Gastrocnemius medialis (tissue), 4 donors: ENCODE results near the gene OR4D11. TPM values are rescaled to one million over a fixed set of nuclear protein-coding genes. Genes with fewer than 3 reads are reported as not detected.
"Not testable (repeated sequence)": the region's sequence is repeated elsewhere in the genome, so short reads cannot be mapped to it uniquely, and the experiment has no call there.

Source experiments
- ATAC-seq, 2 donors: fragments of 150-250 bp; one replicate each; pipeline ENCODE4 v1.9.1; 2016
- DNase-seq, 2 donors: peaks; one replicate each; pipeline ENCODE4 v3.0.0-alpha.2; 2019
- H3K27ac ChIP-seq, 4 donors: fragments of 200-600 bp; sonication (generic); 1 replicate in 1 of 4; 2 replicates in 3 of 4; pipeline ENCODE4 v1.5.1; 2016 to 2018; ENCODE audit warnings: mild to moderate bottlenecking in 2 of 4, moderate library complexity in 1 of 4
- H3K27me3 ChIP-seq, 3 donors: fragments of 200-600 bp; sonication (generic) in 2 of 3; 1 replicate in 1 of 3; 2 replicates in 2 of 3; pipeline versions ENCODE4 v1.5.1 to v1.6.0; 2016 to 2019; ENCODE audit warnings: mild to moderate bottlenecking in 1 of 3, moderate library complexity in 1 of 3
- H3K36me3 ChIP-seq, 2 donors: fragments of 200-600 bp; sonication (generic) in 1 of 2; one replicate each; pipeline ENCODE4 v1.5.1; 2017 to 2018
- H3K4me1 ChIP-seq, 2 donors: fragments of 200-600 bp; sonication (generic) in 1 of 2; one replicate each; pipeline ENCODE4 v1.5.1; 2016 to 2017; ENCODE audit warnings: mild to moderate bottlenecking in 2 of 2
- H3K4me3 ChIP-seq, 4 donors: fragments of 200-600 bp; sonication (generic) in 3 of 4; 1 replicate in 1 of 4; 2 replicates in 3 of 4; pipeline ENCODE4 v1.5.1; 2016 to 2019; ENCODE audit warnings: mild to moderate bottlenecking in 2 of 4
- H3K9me3 ChIP-seq, 3 donors: fragments of 200-600 bp; sonication (generic) in 2 of 3; 1 replicate in 1 of 3; 2 replicates in 2 of 3; pipeline ENCODE4 v1.5.1; 2016 to 2019
- CTCF ChIP-seq, 5 experiments: fragments of 450-650 bp in 3 of 5; fragments of 200-600 bp in 2 of 5; sonication (generic) in 2 of 5; IDR thresholded peaks in 4 of 5; conservative IDR thresholded peaks in 1 of 5; 1 replicate in 4 of 5; 2 replicates in 1 of 5; pipeline ENCODE4 v1.5.1; 2016 to 2019; ENCODE audit warnings: antibody characterized with exemption in 5 of 5, mild to moderate bottlenecking in 3 of 5, moderate library complexity in 3 of 5
- POLR2A ChIP-seq, 2 donors: fragments of 450-650 bp; IDR thresholded peaks; one replicate each; pipeline ENCODE4 v1.6.1; 2017; ENCODE audit warnings: antibody characterized with exemption in 2 of 2, mild to moderate bottlenecking in 2 of 2, moderate library complexity in 2 of 2
- in situ Hi-C, 4 donors: fragments of 200-750 bp; cut with MboI; loops; one replicate each; pipeline versions ENCODE4 v1.15.0 to v1.8.0; 2017; ENCODE audit warnings: low sequenced_read_pairs in 4 of 4
- intact Hi-C: fragments of 100-400 bp; cut with DNase I; formaldehyde crosslinking; loops from one replicate; pipeline ENCODE4 v1.15.1; 2023; ENCODE audit warnings: low total_unique reads
- total RNA-seq, 4 donors: library from RNA; depleted of rRNA; stranded (reverse); fragments of >200 nt; gene quantifications; one replicate each; pipeline versions ENCODE4 v1.1.0 to v1.2.3, GENCODE V29; 2016

OR4D11 gene
- total RNA-seq, 4 donors from 2014 or later, result not detected

GRCh38 chr11:59532620-59533019 is 29.2 kb downstream of the OR4D11 start:
- ATAC-seq (no peak), DNase-seq (no peak)
- H3K27ac ChIP-seq, result no peak overlapping the region
- in situ Hi-C loops (loop anchor here (5.0 to 25.0 kb wide), 4 partner anchors 142 to 280 kb away; partner anchors contain the start of gene MRPL16 (in 1 of the 4)), intact Hi-C loops (no loop called here)
- H3K27me3 ChIP-seq, result no peaks in the 10 kb centered on the region
- TF ChIP-seq POLR2A (IDR thresholded peaks at IDR 0.05) (no peak), CTCF (IDR thresholded peaks at IDR 0.05 in 4 of 5, conservative IDR thresholded peaks at IDR 0.05 in 1 of 5) (no peak)
- H3K36me3 ChIP-seq, result no peaks in the 10 kb centered on the region
- peaks cover 0 to 8% of the 10 kb centered on the region in 2 donors for H3K4me1 ChIP-seq
- H3K9me3 ChIP-seq, result no peaks in the 10 kb centered on the region
- H3K4me3 ChIP-seq, result no peak overlapping the region

DNA sequence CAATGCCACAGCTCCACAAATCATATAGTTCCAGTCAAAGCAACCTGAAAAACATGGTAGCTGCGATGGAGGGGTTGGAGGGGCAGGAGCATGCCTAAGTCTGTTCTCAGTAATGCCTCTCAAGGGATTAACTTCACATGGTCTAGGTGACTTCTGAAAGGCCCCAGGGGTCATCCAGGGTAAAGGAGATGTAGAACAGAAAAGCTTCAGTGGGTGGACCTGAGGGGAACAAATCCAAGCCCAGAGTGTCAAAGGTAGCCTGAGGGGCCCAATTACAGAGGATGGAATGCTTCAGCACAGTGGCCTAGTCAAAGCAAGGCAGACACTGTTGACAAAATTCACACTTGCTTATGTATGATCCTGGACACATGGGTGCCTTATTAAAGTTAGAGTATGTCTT is 31.3 kb downstream of the OR4D11 start:
- Histone ChIP-seq H3K4me1 (peaks cover 0 to 8% of the 10 kb centered on the region in 2 donors), H3K27me3 (no peaks in the 10 kb centered on the region), H3K9me3 (no peaks in the 10 kb centered on the region), H3K4me3 (no peak overlapping the region), H3K36me3 (no peaks in the 10 kb centered on the region), H3K27ac (no peak overlapping the region)
- TF ChIP-seq CTCF (IDR thresholded peaks at IDR 0.05 in 4 of 5, conservative IDR thresholded peaks at IDR 0.05 in 1 of 5) (no peak), POLR2A (IDR thresholded peaks at IDR 0.05) (no peak)
- in situ Hi-C loops, result loop anchor here (5.0 to 25.0 kb wide), 7 partner anchors 133 to 278 kb away; partner anchors contain the start of genes MRPL16 (in 1 of the 4) and PATL1 (in 1 of the 4)
- ATAC-seq (no peak), DNase-seq (no peak)
- intact Hi-C loops, result loop anchor here (5.0 kb wide), 1 partner anchor 268 kb away; no protein-coding TSS in a partner anchor

DNA sequence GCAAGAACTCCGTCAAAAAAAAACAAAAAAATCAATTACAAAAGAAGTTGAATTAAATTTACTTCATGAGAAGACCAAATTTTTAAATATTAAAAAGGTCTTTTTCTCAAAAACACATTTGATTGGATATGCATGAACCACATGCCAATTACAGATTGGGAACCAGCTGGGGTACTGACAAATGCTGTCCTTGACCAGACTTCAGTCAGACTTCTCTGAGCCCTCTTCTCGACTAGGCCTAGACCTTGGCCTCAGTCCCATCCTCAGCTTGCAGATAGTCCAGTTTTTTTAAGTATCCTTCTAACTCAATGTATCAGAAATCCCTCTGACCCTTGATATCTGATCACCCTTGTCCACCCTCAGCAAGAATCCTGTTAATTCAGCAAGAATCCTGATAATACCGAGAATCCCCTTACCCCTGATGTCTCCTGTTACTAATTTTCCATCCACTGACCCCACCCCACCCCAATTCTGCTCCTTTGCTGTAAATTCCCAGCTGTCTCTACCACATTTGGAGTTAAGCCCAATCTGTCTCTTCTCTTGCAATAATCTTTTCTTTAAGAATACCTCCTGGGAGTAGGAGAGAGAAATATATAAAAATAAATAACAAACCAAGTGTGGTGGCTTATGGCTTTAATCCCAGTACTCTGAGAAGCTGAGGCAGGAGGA is 38.9 kb downstream of the OR4D11 start:
- TF ChIP-seq CTCF (IDR thresholded peaks at IDR 0.05 in 4 of 5, conservative IDR thresholded peaks at IDR 0.05 in 1 of 5) (no peak), POLR2A (IDR thresholded peaks at IDR 0.05) (no peak)
- Histone ChIP-seq H3K27ac (no peak overlapping the region), H3K36me3 (no peaks in the 10 kb centered on the region), H3K4me3 (no peak overlapping the region), H3K9me3 (no peaks in the 10 kb centered on the region), H3K27me3 (no peaks in the 10 kb centered on the region), H3K4me1 (no peaks in the 10 kb centered on the region)
- ATAC-seq (no peak), DNase-seq (no peak)
- intact Hi-C loops (loop anchor here (10.0 kb wide), 1 partner anchor 397 kb away; the partner anchor contains the start of gene FAM111A), in situ Hi-C loops (loop anchor here in 1 of 4 donors (25.0 kb wide), 1 partner anchor 270 kb away; the partner anchor contains the start of gene MRPL16)

DNA sequence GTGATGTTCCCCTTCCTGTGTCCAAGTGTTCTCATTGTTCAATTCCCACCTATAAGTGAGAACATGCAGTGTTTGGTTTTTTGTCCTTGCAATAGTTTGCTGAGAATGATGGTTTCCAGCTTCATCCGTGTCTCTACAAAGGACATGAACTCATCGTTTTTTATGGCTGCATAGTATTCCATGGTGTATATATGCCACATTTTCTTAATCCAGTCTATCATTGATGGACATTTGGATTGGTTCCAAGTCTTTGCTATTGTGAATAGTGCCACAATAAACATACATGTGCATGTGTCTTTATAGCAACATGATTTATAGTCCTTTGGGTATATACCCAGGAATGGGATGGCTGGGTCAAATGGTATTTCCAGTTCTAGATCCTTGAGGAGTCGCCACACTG is 40.3 kb downstream of the OR4D11 start:
- not testable (repeated sequence) for H3K36me3 ChIP-seq, DNase-seq, H3K4me3 ChIP-seq, H3K9me3 ChIP-seq, H3K27me3 ChIP-seq, H3K4me1 ChIP-seq, H3K27ac ChIP-seq, ATAC-seq
- intact Hi-C loops (loop anchor here (10.0 kb wide), 1 partner anchor 399 kb away; the partner anchor contains the start of gene FAM111A), in situ Hi-C loops (loop anchor here in 1 of 4 donors (25.0 kb wide), 1 partner anchor 269 kb away; the partner anchor contains the start of gene MRPL16)

DNA sequence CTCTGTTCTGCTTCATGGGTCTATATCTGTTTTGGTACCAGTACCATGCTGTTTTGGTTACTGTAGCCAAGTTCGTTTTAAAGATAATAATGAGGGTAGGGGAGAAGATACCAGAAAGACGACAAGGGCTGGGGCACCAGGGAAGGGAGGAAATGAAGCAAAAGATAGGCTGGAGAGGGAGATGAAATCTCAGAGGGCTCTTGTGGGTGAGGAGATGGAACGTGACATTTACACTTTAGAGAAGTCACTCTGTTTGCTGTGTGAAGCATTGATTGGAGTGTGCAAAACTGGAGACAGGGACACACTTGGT is 41.4 kb downstream of the OR4D11 start:
- Histone ChIP-seq H3K36me3 (no peaks in the 10 kb centered on the region), H3K4me3 (no peak overlapping the region), H3K4me1 (peaks cover 3 to 4% of the 10 kb centered on the region in 2 donors), H3K9me3 (no peaks in the 10 kb centered on the region), H3K27ac (no peak overlapping the region), H3K27me3 (no peaks in the 10 kb centered on the region)
- in situ Hi-C loops (loop anchor here in 1 of 4 donors (25.0 kb wide), 1 partner anchor 267 kb away; the partner anchor contains the start of gene MRPL16), intact Hi-C loops (loop anchor here (5.0 to 10.0 kb wide), 2 partner anchors 267 to 400 kb away; partner anchors contain the start of genes FAM111A and MRPL16)
- ATAC-seq, result no peak
- TF ChIP-seq CTCF (IDR thresholded peaks at IDR 0.05 in 4 of 5, conservative IDR thresholded peaks at IDR 0.05 in 1 of 5) (no peak), POLR2A (IDR thresholded peaks at IDR 0.05) (no peak)
- DNase-seq, result no peak
